ENCODE data around the gene SPACA6. TPM values are rescaled to one million over a fixed set of nuclear protein-coding genes. Genes with fewer than 3 reads are reported as not detected.

Gene SPACA6
- total RNA-seq, 1 experiment from 2014 or later = 18.9 TPM

GRCh38 chr19:51727349-51727880 is 34.3 kb downstream of the SPACA6 start:
- H3K36me3 Mint-ChIP-seq (ENCODE audit: insufficient read depth in 1 of 3, low read depth in 3 of 3) = peaks cover 0 to 2% (median 0%) of the 10 kb centered on the region in 3 experiments; a peak in 3 of 7 replicates
- H4K5ac ChIP-seq (ENCODE audit: insufficient read length, low read depth, low read length) = no peak overlapping the region

More at GRCh38 chr19:51727349-51727880, 34.3 kb downstream of the SPACA6 start:
- H3K79me2 ChIP-seq (ENCODE audit: insufficient read depth, low read length) = no peaks in the 10 kb centered on the region
- H2BK5ac ChIP-seq (ENCODE audit: insufficient read length, low read length) = no peak overlapping the region
- H3K9me3 ChIP-seq (ENCODE audit: control insufficient read depth, low read depth, low read length) = no peaks in the 10 kb centered on the region
- no peak overlapping the region for H2BK12ac ChIP-seq (ENCODE audit: insufficient read length, low read depth, low read length)
- no peak overlapping the region for H2BK120ac ChIP-seq (ENCODE audit: low read depth, low read length, poor library complexity, severe bottlenecking)
- H3K4me1 ChIP-seq (ENCODE audit: insufficient read depth, low read length) = no peaks in the 10 kb centered on the region; the same call in 1 of the 2 replicates
- H2BK20ac ChIP-seq (ENCODE audit: low read depth, low read length, poor library complexity, severe bottlenecking) = no peak overlapping the region
- no peak overlapping the region for H3K9ac ChIP-seq (ENCODE audit: extremely low read depth, insufficient read length, low read length)
- peaks cover 3 to 21% of the 10 kb centered on the region in 2 experiments for H3K4me1 Mint-ChIP-seq
- no peaks in the 10 kb centered on the region for H3K27me3 ChIP-seq (ENCODE audit: insufficient read depth, low read length)
- H4K8ac ChIP-seq (replicated peaks; ENCODE audit: insufficient read length, low read depth, low read length) = no peak overlapping the region
- no peak overlapping the region for H3K18ac ChIP-seq (ENCODE audit: insufficient read length, low read depth, low read length)
- no peak overlapping the region for H3K4ac ChIP-seq (ENCODE audit: low read depth, low read length)
- H3K9me3 Mint-ChIP-seq = peaks cover 16 to 72% of the 10 kb centered on the region in 2 experiments
- no peak overlapping the region for H3K23ac ChIP-seq (ENCODE audit: insufficient read length, low read depth, low read length)
- H3K27ac ChIP-seq (ENCODE audit: insufficient read length, low read depth, low read length) = no peak overlapping the region
- H3T11ph ChIP-seq (ENCODE audit: low read length) = no peak overlapping the region
- no peak overlapping the region for H4K91ac ChIP-seq (ENCODE audit: insufficient read length, low read depth, low read length)
- H2AK5ac ChIP-seq (ENCODE audit: insufficient read length, low read length) = no peak overlapping the region
- no peaks in the 10 kb centered on the region for H4K20me1 ChIP-seq (ENCODE audit: control insufficient read depth, insufficient read depth, insufficient read length)
- no peak overlapping the region for H3K27ac Mint-ChIP-seq
- no peak for DNase-seq
- H3K56ac ChIP-seq (ENCODE audit: insufficient read length, low read depth, low read length) = no peak overlapping the region
- H2AFZ ChIP-seq (ENCODE audit: low read length) = no peak overlapping the region
- H3K4me3 Mint-ChIP-seq = peak overlapping the region in 1 of 2 experiments; percentile 47; a peak in 2 of 5 replicates
- H3K79me1 ChIP-seq (ENCODE audit: insufficient read depth, low read depth, low read length, poor library complexity, severe bottlenecking) = no peaks in the 10 kb centered on the region
- no peak overlapping the region for H3K14ac ChIP-seq (ENCODE audit: insufficient read depth, low read length)
- no peak overlapping the region for H2BK15ac ChIP-seq (ENCODE audit: low read depth, low read length)
- peaks cover 30% of the 10 kb centered on the region for H3K27me3 Mint-ChIP-seq (ENCODE audit: low read depth)
- no peak for TF ChIP-seq CTCF (conservative IDR thresholded peaks at IDR 0.05)
- no peaks in the 10 kb centered on the region for H3K23me2 ChIP-seq (ENCODE audit: insufficient read length, low read depth, low read length, poor library complexity, severe bottlenecking)
- no peak overlapping the region for H3K4me2 ChIP-seq (ENCODE audit: insufficient read depth, insufficient read length, low read length)
- no CpG with 5 or more reads among the region's 7 CpGs for WGBS (ENCODE audit: extremely low coverage, insufficient read length, low lambda C conversion rate)
